GM18508 (cell line): ENCODE results near the gene ARL6IP5.

Experiments used
- ATAC-seq: cut with Tn5 transposase; IDR thresholded peaks from one replicate; pipeline ENCODE4 v1.9.1; 2021; ENCODE audit warnings: moderate number of reproducible peaks; ENCODE audit not compliant: insufficient read depth, unreplicated experiment

Gene ARL6IP5

DNA sequence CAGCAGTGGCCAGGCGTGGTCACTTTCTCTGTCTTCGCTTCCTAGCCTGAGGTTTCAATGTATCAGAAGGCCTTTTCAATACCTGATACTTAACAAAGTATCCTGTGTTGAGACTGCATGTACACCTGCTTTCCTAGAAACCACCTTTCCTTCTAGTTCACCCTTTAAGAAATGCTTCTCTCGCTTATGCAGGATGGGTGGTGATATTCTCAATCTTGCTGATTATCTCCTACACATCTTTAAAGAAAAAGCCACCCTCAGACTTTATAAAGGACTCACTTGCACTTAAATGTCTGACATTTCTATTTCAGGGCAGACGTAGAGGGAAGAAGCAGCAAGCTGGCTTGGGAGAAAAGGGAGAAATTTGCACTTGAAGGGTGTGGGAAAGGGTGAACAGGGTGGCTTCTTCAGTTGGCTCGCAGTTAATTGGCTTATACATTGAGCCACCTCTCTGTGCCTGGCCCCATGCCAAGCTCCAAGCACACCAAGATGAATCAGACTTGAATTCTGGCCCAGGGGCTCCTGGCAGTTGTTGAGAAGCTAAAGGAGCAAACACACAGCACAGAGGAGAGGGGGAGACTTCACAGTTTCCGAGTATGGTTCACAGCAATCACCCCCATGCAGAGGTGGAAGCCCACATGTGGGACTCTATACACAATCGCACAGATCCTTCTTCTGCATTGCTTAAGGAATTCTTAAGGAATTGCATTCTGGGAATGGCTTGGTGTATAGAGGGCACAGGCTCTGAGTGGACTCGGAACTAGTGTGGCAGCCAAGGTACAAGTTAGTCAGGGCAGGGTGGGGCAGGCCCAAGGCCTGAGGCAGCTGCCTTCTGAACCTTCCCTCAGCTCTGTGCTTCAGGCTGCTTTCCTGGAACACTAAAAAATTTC is 1.3 kb downstream of the ARL6IP5 start:
- no peak for ATAC-seq

DNA sequence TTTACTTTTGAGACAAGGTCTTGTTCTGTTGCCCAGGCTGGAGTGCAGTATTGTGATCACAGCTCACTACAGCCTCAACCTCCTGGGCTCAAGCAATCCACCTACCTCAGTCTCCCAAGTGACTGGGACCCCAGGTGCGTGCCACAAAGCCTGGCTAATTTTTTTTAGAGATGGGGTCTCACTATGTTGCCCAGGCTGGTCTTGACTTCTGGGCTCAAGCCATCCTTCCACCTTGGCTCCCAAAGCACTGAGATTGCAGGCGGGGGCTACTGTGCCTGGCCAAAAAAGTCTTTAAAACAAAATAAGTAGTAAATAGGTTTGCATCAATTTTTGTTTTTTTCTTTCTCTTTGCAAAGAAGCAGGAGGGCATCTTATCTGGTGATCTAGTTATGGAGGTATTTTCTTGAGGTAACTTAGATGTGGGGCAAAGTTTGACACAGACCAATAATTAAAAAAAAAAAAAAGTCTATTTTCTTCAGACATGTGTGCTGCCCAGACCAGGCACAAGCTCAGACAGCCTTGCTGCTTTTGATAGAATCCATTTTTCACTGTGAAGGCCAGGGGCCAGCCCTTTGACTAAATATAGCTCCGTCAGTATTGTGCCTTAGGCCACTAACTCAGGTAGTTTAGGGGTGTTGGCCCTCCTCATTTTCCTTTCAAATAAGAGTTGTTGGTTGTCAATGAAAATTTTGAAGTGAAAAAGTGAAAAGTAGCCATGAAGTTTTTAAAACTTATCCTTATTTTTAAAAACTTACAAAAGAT is 2.5 kb downstream of the ARL6IP5 start:
- ATAC-seq: no peak

DNA sequence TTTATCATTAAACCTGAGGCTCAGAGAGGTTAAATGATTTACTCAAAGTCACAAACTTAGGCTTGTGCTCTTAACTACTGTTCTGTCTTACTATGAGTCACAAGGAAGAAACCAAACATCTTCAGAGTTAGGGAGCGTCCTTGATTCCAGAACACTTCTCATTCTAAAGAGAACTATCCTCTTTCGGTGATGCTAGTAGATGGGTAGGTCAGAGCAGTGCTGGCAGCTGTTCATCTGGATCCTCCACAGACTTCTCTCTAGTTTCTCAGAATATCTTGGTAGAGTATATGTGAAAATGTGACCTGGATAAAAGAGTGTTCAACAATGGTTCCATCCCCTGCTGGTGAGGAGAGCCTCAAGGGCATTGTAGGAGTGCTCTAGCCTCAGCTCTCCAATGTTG is 3.3 kb downstream of the ARL6IP5 start:
- peak; percentile 21 for ATAC-seq

DNA sequence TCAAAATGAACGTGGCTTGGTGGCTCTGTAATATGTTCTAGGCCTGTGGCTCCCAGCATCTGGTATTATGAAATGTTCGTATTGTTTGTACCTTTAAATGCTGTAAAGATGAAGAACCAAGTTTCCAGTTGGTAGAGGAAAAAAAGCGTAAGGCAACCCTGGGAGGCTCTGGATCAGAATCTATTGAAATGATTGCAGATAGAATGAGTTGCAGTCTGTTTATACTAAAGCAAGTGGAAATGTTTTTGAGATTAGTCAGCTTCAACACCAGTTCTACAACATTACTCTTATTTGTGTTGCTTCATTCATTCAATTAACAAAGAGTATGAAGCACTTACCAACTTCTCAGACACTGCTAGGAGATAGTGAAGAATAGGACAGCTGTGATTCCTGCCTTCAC is 5.3 kb downstream of the ARL6IP5 start:
- no peak for ATAC-seq

DNA sequence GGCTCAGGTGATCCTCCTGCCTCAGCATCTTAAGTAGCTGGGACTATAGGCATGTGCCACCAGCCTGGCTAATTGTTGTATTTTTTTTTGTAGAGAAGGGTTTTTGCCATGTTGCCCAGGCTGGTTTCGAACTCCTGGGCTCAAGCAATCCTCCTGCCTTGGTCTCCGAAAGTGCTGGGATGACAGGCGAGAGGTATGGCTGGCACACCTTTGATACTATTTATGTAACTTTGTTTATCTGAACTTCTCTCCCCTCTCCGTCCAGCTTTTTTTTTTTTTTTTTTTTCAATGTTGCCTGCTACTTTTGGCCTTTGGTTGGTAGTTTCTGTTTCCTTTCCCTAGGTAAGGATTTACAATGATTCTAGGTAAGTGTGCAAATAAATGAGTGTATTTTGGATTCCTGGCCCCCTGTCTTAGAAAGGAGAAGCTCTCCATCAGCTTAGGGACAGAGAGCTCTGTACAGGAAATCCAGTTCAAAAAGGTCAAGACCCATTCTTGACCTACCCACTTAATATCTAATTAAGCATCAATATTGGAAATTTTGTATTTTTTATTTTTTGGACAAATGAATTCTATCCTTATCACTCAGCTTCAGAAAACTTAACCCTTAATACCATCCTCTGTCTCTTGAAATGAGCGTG is 6.8 kb downstream of the ARL6IP5 start:
- ATAC-seq: no peak

DNA sequence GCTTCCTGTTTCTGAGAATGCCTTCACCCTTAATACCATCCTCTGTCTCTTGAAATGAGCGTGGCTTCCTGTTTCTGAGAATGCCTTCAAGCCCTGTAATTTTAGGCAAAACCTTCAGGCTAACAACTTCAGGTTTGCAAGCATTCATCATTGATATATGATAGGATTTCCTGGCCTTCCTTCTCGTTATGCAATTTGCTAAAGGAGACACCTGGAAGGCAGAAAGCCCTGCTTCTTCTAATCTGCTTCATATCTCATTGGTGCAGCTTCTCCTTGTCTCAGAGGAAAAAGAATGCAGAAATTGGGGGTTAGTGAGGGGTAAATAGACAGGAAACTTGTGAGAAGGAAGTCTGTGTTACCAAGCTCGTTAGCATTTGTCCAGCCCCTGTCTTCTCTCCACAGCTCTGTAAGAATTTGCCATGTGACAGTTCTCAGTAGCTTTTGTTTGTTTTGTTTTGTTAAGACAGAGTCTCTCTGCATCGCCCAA is 7.3 kb downstream of the ARL6IP5 start:
- peak; percentile 60 for ATAC-seq

DNA sequence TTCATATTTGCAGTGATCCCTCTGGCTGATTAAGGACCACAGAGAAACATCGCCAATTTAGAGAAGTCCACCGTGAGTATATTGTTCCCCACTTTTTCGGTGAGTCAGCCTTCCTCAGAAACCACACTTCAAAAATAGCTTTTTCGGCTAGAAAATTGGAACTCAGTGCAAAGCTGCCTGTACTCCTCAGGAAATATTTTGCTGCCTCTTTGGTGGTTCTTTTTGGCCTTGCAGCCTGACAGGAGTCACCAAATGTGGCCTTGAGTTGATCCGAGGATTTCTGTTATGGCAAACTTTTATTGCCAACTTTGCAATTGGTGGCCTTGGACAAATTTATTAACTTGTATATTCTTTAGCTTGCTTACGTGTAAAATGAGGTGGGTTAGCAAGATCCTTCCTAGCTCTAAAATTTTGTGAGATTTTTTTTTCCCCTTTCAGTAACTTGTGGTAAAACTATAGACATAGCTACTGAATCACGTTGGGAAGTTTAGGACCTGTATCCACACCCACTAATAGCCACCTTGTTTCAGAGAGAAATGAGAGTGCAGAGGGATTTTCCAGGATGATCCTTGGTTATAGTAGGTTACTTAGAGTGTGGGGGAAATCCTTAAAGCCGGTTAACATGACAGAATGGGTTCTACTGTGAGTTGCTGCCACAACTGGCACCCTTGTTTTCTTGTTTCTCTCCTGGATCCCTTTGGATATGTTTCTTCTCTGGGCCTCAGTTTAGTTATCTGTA is 9.9 kb downstream of the ARL6IP5 start:
- ATAC-seq: no peak

DNA sequence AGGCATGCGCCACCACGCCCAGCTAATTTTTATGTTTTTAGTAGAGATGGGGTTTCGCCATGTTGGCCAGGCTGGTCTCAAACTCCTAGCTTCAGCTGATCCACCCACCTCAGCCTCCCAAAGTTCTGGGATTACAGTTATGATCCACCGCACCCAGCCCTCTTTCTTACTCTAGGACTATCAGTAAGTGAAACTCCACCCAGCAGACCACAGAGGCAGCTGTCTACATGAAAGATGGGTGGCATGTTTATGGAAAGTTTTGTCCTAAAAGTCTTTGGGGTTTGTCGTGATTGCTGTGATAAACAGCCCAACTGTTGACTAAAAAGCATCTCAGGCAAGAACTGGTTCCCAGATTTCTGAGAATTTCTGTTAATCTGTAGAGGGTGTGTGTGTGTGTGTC is 10.9 kb downstream of the ARL6IP5 start:
- ATAC-seq: no peak

DNA sequence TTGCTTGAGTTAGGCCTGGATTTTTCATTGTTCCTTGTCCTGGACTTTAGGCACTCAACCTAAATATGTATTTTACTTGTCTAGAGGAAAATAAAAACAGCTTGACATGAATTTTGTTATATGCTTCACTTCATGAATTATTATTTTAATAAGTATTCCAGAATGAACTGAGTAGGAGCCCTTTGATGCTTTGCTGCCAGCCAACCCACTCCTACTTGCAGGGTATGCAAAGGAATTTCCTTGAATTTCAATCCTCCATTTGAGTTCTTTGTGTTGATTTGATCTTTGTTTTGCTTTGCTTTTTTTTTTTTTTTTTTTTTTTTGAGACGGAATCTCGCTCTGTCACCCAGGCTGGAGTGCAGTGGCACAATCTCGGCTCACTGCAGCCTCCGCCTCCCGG is 11.6 kb downstream of the ARL6IP5 start:
- no peak for ATAC-seq

DNA sequence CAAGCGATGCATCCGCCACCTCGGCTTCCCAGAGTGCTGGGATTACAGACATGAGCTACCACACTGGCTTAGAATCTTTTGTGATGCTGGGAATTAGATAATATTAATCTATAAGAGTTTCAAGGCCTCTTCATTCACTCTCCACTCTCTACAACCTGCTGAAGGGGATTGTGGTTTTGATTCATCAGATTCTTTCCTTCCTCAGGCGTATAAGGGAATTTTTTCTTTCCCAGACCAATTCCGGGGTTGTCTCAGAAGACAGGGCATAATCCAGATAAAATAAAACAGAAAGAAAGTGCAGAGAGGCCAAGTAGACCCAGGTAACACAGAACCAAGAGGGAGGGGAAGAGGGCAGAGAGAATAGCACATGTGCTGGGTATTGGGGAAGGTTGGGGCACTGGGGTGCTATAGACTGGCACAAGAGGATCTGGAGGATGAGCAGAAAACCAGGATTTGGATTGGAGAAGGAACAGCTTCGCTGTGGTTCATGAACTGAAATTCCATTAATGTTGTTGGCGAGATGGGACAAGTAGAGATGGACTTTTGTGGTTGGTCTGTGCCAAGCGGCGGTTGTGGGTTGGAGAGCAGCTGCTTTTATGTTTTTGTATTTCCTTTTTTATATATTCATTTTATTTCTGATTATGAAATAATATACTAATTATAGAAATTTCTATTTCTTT is 12.8 kb downstream of the ARL6IP5 start:
- ATAC-seq: no peak

DNA sequence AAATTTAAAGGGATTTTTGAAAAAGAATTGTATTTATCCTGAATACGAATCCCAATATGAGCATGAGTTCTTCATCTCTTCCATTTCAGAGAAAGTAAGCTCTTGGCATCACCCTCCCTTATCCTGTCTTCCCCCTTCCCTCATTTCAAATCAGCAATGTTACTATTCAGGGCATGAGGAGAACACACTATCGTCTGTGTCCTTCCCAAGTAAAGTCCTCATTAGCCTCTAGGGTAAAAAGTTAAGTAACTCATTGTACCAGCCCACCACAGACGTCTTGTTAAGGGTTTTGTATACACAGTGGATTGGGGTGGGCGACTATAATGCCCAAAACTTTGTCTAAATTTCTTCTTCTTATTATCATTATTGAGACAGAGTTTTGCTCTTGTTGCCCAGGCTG is 14.8 kb downstream of the ARL6IP5 start:
- ATAC-seq: no peak

DNA sequence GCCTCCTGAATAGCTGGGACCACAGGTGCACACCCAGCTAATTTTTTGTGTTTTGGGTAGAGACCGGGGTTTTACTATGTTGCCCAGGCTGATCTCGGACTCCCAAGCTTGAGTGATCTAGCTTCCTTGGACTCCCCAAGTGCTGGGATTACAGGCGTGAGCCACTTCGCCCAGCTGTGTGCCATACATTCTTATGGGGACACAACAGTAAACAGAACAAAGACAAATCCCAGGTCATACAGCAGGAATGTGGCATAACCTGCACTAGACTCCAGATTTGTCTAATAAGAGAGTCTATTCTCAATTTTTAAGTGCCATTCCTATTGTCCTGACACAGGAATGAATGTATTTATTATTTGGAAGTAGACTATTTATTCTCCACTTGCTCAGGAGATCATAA is 17.6 kb downstream of the ARL6IP5 start:
- no peak for ATAC-seq

DNA sequence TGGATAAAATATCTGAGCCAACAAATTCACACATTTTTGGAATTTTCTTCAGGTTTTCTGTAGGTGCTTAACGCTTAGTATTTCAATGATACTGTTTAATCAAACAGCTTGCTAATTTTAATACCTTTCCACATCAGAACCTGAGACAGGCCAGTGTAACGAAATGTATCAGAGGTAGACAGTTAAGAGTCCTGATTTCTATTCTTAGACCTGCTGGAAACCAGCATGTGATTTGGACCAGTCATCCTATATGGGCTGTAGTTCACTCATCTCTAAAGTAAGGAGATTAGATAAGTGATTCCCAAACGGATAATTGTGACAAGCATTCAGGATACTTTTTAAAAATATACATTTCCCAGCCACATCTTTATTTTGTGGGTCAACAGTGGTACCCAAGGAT is 18.4 kb downstream of the ARL6IP5 start:
- no peak for ATAC-seq

DNA sequence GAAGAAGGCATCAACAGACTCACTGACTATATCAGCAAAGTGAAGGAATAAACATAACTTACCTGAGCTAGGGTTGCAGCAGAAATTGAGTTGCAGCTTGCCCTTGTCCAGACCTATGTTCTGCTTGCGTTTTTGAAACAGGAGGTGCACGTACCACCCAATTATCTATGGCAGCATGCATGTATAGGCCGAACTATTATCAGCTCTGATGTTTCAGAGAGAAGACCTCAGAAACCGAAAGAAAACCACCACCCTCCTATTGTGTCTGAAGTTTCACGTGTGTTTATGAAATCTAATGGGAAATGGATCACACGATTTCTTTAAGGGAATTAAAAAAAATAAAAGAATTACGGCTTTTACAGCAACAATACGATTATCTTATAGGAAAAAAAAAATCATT is 19.8 kb downstream of the ARL6IP5 start:
- no peak for ATAC-seq

DNA sequence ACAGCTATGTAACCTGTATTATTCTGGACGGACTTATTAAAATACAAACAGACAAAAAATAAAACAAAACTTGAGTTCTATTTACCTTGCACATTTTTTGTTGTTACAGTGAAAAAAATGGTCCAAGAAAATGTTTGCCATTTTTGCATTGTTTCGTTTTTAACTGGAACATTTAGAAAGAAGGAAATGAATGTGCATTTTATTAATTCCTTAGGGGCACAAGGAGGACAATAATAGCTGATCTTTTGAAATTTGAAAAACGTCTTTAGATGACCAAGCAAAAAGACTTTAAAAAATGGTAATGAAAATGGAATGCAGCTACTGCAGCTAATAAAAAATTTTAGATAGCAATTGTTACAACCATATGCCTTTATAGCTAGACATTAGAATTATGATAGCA is 20.6 kb downstream of the ARL6IP5 start:
- no peak for ATAC-seq

DNA sequence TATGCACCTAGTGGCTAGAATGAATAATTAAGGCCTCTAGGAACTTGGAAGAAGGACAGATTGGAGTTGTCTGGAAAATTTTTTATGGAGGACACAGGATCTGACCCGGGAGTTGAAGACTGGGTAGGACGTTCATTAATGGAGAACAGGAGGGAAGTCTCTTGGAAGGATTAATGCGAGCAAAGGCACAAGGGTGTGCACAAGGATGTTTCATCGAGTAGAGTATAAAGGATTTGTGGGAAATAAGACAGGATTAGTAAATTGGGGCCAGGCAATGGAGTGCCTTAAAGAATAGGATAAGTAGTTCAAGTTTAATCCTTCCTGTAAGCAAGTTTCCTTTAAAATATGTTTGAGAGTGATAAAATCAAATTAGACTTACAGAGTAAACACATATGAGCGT is 23.1 kb downstream of the ARL6IP5 start:
- no peak for ATAC-seq

DNA sequence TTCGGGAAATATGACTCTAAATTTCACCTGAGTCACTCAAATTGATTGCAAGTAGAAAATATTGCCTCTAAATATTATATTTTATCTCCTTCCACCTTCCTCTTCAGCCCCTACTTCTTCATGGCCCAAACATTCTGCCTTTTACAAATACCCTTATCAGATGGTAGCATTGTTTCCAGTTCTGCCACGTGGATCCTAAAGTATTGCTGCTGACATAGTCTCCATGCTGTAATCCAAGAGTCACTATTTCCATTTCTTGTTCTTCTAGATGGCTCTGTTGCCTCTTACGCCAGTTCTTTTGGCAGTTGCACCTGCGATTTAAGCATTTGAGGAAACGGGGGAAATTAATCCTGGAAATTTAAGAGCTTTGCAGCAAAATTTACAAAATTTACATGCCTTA is 24.1 kb downstream of the ARL6IP5 start:
- no peak for ATAC-seq

DNA sequence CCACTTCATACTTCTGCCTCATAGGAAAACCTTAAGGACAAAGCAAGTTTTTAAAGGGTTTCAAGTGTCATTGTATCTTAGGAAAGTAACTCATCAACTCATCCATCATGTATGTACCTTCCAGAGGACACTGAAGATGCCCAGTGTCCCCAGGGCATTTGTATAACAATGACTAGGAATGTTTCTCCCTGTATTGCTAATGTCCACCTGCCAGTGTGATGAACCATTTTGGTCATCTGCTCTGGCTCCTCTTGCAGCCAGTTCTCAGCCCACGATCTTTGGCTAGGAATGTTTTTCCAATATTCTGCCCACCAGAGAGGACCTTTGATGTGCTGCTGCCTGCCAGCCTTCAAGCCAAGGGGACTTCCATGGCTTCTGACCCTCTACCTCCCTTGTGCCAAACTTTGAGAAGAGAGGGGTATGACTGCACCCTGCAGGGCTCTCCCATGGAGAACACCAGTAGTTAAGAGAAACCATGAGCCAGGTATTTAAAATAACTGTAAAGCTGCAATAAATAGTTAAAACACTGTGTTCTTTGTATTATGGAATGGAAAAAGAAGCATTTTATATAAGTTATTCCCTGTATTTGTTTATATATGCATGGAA is 26.3 kb downstream of the ARL6IP5 start:
- ATAC-seq: no peak

DNA sequence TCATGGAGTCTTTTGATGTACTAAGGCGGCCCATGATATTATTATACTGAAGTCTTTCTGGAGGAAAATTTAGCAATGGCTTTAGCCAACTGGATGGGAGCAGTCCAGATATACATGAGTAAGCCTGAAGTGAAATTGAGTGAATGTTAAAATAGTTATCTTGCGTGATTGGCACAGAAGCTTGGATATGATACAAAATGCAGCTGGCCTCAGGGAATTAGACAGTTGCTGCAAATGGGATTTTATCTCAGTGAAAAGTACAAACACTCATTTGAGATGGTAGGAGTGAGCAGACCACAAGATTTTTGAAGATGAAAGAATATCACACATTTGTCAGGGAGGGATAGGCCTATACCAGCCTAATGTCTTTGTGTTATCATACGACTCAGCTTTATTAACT is 28.8 kb downstream of the ARL6IP5 start:
- no peak for ATAC-seq
